ENCODE measurements around the gene SEMA3D.

The SEMA3D gene

DNA sequence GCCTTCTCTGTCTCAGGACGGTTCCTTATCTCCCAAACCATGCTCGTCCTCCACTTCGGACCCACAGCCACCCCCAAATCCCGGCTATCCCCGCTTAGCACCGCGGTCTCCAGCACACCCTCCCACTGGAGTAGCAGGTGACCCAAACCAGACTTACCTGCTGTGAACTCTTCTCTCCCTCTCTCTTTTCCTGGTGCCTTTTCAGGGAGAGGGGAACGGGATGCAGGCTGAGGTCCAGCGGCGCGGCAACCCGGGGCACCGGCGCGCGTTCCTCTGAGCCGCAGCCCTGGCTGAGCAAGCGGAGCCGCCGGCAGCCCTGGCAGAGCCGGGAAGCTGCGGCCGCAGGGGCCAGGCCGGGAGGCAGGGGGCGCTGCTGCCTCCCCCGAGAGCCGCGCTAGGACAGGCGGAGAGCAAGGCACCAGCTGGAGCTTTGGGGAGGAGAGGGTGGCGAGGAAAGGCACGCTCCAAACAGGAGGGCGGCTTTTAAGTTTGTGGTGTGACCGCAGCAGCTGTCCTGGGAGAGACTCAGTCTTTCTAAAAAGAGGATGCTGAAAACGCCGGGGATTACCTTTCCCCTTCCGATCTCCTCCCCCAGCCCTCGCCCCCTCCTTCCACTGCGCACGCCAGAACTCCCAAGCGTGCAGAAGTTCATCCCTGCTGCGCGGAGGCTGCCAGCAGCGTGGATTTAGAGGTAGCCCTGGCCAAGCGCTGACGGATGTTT lies at the start of gene SEMA3D:
TSS of gene SEMA3D (minus strand) at position 536 of the 721 bp plus-strand sequence. CDS start 65,165 bp downstream, outside the sequence.
- H3K27ac ChIP-seq = no peak within 1 kb of the TSS
- no peak for DNase-seq (ENCODE audit: low read depth, low spot score)

DNA sequence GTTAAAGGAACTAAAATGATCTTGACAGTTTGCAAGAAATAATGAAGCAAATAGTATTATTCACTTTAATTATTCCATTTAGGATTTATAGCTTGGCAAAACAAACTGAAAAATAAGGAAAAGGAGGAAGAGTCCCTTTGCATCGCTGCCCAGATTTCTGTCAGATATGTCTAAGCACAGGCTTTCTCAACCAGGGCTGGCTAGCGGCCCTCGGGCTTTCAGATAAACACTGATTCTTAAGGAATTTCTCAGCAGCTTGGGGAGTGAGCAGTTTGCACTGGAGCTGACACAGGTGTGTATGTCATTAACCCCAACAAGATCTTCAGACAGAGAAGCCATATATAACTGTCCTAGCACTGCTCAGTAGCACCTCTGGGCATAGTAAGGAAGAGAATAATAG lies 47.9 kb upstream of the SEMA3D start:
- no peak for DNase-seq (ENCODE audit: low read depth, low spot score)
- no peak overlapping the region for H3K27ac ChIP-seq

GRCh38 chr7:85232068-85232467 lies 45.2 kb upstream of the SEMA3D start:
- H3K27ac ChIP-seq = no peak overlapping the region
- DNase-seq (ENCODE audit: low read depth, low spot score) = no peak

DNA sequence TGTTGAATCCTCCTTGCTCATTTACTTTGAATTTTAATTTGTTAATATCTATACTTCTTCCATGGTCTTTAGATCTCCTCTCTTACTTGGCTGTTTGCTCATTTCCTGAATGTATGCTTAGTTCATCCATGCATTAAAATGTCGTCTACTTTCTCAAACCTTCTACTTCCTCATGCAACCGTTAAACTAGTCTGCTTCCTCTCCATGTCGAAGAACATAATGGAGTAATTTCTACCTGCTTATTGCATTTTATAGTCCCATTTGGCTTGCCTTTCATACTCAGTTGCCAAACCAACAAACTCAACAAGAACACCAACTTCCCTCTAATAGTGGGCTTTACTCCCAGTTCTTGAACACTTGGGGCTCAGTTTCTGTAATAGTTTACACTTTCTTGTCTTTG lies 43.8 kb upstream of the SEMA3D start:
- no peak for DNase-seq (ENCODE audit: low read depth, low spot score)
- H3K27ac ChIP-seq = no peak overlapping the region

- DNase-seq (ENCODE audit: low read depth, low spot score) = no peak
- H3K27ac ChIP-seq = no peak overlapping the region
Observed at GRCh38 chr7:85229544-85229943, 42.7 kb upstream of the SEMA3D start.

DNA sequence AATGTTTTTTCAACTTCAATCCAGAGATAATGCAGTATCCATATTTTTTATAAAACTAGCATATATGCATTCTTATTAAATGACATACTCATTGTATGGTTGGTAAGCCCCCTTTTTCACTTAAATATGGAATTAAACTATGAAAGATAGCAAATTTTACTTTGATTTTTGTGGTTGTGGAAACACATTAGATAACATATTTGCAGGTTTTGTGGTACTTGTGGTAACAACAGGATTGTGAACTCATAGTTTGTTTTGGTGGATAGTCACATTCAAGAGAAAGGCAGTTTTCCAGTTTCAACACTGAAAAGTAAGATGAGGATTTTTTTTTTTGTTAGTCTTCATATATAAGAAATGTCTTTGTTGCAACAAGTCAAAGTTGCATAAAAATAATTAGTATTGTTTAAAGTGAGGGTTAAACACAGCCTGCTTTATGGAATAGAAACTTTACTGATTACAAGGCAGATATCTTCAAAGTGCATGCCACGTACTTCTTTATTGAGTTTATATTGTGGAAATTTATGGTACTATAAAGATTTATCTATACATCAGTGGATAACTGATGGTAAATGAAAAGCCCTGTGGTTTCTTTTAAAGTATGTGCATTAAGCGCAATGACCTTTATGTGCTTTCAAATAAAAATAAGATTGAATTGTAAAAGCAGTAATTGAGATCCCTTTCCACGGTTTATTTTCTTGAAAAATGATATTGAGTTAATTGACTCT lies 39.7 kb upstream of the SEMA3D start:
- no peak for DNase-seq (ENCODE audit: low read depth, low spot score)
- H3K27ac ChIP-seq = no peak overlapping the region

DNA sequence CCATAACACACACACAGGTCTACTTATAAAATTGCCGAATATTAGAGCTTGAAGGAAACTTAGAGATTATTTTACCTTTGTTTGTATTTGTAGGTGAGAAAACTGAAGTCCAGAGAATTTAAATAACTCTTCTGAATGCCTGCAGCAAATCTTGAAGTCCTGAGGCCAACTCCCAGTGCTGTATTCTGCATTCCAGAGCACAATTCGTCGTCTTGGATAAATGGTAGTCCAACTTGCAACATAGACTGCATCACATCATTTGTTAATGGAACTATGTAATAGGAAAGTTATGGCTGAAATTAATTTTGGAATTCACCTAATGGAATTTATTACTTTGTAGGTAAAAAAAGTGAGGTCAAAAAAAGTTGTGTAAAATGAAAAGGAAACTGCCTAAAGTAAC lies 37.3 kb upstream of the SEMA3D start:
- H3K27ac ChIP-seq = no peak overlapping the region
- no peak for DNase-seq (ENCODE audit: low read depth, low spot score)

- no peak overlapping the region for H3K27ac ChIP-seq
- DNase-seq (ENCODE audit: low read depth, low spot score) = no peak
Observed at GRCh38 chr7:85222522-85222921, 35.7 kb upstream of the SEMA3D start.

DNA sequence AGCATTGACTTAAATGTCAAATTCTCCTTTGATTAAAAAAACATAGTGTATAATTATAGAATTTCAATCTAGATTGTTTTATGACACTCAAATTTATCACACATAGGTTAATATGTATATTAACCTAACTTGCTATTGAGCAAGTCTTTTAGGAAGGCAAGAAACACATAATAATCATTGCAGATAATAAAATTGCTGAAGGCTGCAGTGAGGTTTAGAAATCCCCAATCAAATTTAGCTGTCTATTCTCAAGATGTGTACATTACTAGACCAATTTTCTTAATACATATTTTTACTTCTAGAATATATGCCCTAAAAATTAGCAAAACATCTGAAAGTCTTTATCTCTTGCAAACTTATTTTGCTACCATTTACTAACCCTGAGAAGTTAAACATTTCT lies 34.9 kb upstream of the SEMA3D start:
- no peak for DNase-seq (ENCODE audit: low read depth, low spot score)
- no peak overlapping the region for H3K27ac ChIP-seq

- H3K27ac ChIP-seq = no peak overlapping the region
- DNase-seq (ENCODE audit: low read depth, low spot score) = no peak
Observed at GRCh38 chr7:85220651-85221050, 33.8 kb upstream of the SEMA3D start.

GRCh38 chr7:85220023-85220422 lies 33.2 kb upstream of the SEMA3D start:
- DNase-seq (ENCODE audit: low read depth, low spot score) = no peak

GRCh38 chr7:85217085-85217484 lies 30.2 kb upstream of the SEMA3D start:
- H3K27ac ChIP-seq = no peak overlapping the region
- DNase-seq (ENCODE audit: low read depth, low spot score) = no peak

More at GRCh38 chr7:85220023-85220422, 33.2 kb upstream of the SEMA3D start:
- H3K27ac ChIP-seq = no peak overlapping the region

GRCh38 chr7:85215098-85215497 lies 28.2 kb upstream of the SEMA3D start:
- no peak overlapping the region for H3K27ac ChIP-seq

DNA sequence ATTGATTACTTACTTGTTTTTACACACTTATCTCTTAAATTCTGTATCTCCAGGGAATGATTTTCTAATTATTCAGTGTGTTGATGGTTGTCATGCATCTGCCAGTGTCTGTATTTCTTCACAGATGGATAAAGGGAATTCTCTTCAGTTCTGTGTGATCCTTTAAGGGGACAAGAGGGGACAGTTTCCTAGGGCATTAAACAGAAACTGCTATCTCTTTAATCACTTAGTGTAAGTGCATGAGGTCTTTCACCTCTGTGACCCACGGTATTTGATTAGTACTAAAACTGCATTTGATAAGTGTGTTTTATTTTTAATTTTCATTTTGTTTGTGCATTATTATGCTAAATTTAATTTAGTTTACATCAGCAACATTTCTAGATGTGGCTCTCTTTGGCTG lies 26.6 kb upstream of the SEMA3D start:
- DNase-seq (ENCODE audit: low read depth, low spot score) = no peak
- H3K27ac ChIP-seq = no peak overlapping the region

More at GRCh38 chr7:85215098-85215497, 28.2 kb upstream of the SEMA3D start:
- no peak for DNase-seq (ENCODE audit: low read depth, low spot score)

- no peak for DNase-seq (ENCODE audit: low read depth, low spot score)
Observed at GRCh38 chr7:85205754-85206153, 18.9 kb upstream of the SEMA3D start.

GRCh38 chr7:85204496-85204895 lies 17.6 kb upstream of the SEMA3D start:
- H3K27ac ChIP-seq = no peak overlapping the region

More at GRCh38 chr7:85205754-85206153, 18.9 kb upstream of the SEMA3D start:
- no peak overlapping the region for H3K27ac ChIP-seq

GRCh38 chr7:85204061-85204460 lies 17.2 kb upstream of the SEMA3D start:
- DNase-seq (ENCODE audit: low read depth, low spot score) = no peak
- H3K27ac ChIP-seq = no peak overlapping the region

More at GRCh38 chr7:85204496-85204895, 17.6 kb upstream of the SEMA3D start:
- DNase-seq (ENCODE audit: low read depth, low spot score) = no peak

- no peak for DNase-seq (ENCODE audit: low read depth, low spot score)
- no peak overlapping the region for H3K27ac ChIP-seq
Observed at GRCh38 chr7:85201209-85201608, 14.4 kb upstream of the SEMA3D start.

GRCh38 chr7:85196696-85197095 lies 9.8 kb upstream of the SEMA3D start:
- H3K27ac ChIP-seq = no peak overlapping the region
- DNase-seq (ENCODE audit: low read depth, low spot score) = no peak

DNA sequence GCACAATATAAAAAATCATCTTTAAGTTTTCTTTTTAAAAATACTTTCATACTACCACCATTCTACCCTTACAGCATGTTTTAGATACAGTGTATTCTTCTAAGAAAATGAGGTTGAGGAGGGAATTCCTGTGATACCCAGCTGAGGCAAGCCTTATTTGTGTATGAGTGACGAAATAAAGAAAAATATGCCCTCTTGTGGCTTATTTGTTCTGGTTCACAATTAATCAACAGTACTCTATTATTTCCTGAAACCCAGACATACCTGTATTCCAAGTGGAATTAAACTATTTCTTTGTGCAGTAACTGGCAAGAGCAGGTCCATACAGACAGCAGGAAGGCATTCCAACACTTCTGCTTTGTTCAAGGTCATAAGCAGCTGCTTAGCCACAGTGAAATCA lies 4.5 kb upstream of the SEMA3D start:
- no peak for DNase-seq (ENCODE audit: low read depth, low spot score)
- no peak overlapping the region for H3K27ac ChIP-seq

DNA sequence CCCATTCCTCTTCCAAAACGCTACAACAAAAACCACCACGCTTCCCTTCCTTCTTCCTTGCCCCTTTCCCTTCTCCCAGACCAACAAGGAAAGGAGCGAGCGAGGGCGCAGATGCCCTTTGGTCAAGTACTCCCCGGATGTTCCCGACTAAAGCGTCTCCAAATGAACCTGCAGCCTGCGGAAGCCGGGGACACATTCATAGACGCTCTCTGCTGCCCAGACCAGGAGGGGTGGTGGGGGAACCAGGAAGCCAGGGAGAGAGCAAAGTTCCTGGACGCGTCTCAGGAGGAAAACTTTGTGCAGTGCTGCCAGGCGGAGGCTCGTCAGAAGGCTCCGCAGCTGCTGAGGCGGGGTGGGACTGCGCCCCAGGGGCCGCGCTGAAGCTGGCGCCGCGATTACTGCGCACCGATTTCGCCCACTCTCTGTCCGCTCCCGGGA lies 754 bp downstream of the SEMA3D start:
- H3K27ac ChIP-seq = no peak overlapping the region
- DNase-seq (ENCODE audit: low read depth, low spot score) = no peak
